ENCODE results near the gene KMT2D.

KMT2D gene

DNA sequence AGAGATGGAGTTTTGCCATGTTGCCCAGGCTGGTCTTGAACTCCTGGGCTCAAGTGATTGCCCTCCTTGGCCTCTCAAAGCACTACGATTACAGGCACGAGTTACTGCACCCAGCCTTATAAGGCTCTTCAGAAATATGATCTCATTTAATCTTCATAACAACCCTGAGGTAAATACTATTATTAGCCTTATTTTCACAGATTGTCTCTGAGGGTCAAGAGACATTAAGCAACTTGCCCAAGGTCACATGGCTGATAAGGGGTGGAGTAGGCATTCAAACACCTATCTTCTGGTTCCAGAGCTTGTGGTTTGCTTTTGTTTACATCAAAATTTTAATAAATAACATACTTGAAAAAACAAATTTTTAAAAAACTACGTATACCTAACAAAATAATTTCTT lies 47.2 kb downstream of the KMT2D start:
- no peak for DNase-seq

DNA sequence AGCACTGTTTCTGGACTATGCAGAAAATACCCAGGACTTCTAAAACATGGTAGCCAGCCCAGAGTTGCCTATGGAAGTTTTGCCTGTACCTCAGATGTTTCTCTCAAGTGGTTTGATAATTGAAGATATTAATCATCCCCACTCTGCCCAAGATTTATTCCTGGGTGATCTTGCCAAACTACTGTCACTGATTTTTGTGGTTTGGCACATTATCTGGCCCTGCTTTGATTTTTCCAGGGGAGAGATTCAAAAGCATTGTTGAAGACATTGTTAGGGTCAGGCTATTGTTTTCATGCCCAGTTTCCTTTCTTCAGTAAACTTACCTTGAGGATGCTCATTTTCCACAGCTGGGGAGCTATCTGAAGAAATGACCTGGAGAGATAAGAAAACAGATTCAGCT lies 47.9 kb downstream of the KMT2D start:
- DNase-seq, result no peak

Measured in NK-92 treated with Interleukin-12 subunit alpha and Interleukin-12 subunit beta, amount 100 ng/mL, for 24 hours (cell line).